ENCODE results near the gene ITGA8.
"Not testable (repeated sequence)": the region's sequence is repeated elsewhere in the genome, so short reads cannot be mapped to it uniquely, and the experiment has no call there.

The ITGA8 gene

GRCh38 chr10:15491856-15492642, 227.7 kb downstream of the ITGA8 start:
- DNase-seq (ENCODE audit: low spot score), result no peak

GRCh38 chr10:15489431-15489830, 230.3 kb downstream of the ITGA8 start:
- DNase-seq (ENCODE audit: low spot score), result no peak

- no peak for DNase-seq (ENCODE audit: low spot score)
Measured at GRCh38 chr10:15487376-15487775, 232.3 kb downstream of the ITGA8 start.

DNA sequence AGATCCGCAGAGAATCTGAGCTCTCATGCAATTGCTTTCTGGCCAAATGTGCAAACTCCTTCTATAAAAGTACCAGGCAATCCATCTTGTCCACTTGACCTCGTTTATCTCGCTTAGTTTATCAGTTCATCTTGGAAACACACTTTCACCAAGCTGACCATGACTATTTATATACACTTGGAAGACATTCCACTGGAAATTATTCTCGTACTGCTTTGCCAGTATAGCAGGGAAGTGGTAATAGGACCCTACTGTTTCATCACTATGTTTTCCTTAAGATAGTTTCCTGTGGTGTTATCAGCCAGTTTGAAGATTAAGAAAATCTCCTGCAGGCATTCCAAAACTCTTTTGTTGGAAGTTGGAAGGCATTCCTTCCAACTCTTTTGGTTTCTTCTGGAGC, 233.3 kb downstream of the ITGA8 start:
- no peak for DNase-seq (ENCODE audit: low spot score)

DNA sequence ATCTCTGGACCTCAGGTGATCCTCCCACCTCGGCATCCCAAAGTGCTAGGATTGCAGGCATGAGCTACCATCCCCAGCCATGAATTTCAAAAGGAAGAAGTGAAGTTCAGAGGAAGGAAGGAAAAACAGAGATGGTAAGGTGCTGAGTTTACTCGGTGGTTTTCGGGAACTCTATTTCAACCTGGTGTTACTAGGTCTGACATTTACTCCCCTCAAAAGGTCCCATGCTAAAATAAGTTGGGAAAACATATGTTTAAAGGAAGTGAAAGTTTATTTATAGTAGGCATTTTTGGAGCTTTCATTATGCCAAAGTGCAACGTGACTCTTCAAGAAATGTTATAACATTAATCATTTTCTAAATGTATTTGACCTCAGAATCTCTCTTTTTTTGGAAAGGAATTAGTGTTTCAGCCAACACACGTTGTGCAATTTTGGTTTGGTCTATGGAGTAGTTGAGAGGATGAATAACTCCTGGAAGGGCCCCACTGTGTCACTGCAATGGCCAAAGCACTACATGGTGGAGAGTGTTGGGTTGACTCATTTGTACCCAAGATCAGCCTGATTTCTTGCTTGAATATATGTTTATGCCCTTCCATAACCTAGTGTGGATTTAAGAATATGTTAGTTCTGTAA, 233.9 kb downstream of the ITGA8 start:
- no peak for DNase-seq (ENCODE audit: low spot score)

- no peak for DNase-seq (ENCODE audit: low spot score)
Measured at GRCh38 chr10:15485027-15485426, 234.7 kb downstream of the ITGA8 start.

DNA sequence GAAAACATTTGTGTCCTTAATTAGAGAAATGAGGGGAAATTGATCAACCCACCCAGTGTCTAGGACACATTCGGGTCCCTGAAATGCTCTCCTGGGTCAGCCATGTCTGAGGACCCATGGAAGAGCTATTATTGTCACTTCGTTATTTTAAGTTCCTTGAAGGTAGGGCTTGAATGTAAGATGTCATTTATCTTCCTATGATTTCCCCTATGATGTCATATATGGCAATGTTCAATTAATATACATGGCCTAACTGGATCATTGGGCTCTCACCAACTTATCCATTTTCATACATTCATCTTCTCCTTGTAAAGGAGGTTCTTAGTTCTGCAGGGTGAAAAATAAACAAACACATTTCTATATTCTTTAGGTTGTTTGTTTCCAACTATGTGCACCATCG, 235.6 kb downstream of the ITGA8 start:
- no peak for DNase-seq (ENCODE audit: low spot score)

- no peak for DNase-seq (ENCODE audit: low spot score)
Measured at GRCh38 chr10:15483215-15484075, 236.3 kb downstream of the ITGA8 start.

GRCh38 chr10:15482156-15482555, 237.6 kb downstream of the ITGA8 start:
- no peak for DNase-seq (ENCODE audit: low spot score)

DNA sequence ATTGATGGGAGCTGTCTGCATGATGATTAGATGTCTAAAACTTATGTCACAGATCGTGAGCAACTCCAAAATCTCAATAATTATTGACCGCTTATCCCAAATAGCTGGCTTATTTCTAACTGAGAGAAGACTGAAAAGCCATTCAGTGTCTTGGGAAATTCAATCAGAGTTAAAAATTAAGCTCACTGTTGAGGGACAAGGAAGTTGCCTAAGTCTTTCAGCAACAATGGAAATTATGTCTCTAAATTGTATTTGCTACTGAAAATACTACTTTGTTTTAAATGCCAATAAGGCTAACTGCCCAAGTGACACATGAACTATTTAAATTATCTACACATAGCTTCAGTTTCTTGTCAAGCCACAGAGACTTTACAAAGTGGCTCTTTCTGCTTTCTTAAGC, 240.8 kb downstream of the ITGA8 start:
- no peak for DNase-seq (ENCODE audit: low spot score)

GRCh38 chr10:15478429-15478828, 241.3 kb downstream of the ITGA8 start:
- no peak for DNase-seq (ENCODE audit: low spot score)

GRCh38 chr10:15476337-15476736, 243.4 kb downstream of the ITGA8 start:
- DNase-seq (ENCODE audit: low spot score), result no peak

GRCh38 chr10:15475439-15475838, 244.3 kb downstream of the ITGA8 start:
- not testable (repeated sequence) for DNase-seq (ENCODE audit: low spot score)

DNA sequence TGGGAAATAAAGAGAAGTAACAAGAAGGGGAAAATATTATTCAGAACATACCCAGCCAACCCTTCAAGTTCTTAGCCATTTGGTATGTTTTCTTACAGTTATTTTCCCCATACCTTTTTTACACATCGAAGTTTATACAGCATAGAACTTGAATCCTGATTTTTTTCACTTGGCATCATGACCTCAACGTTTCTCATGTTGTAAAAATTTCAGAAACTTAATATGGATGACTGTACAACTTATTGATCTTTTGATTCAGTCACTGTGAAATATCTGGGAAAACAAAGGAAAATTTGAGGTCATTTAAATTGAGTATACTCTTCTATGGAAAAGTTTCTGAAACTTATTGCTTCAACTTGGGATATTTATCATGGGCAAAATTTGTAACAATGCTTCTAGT, 245.1 kb downstream of the ITGA8 start:
- no peak for DNase-seq (ENCODE audit: low spot score)

- DNase-seq (ENCODE audit: low spot score), result no peak
Measured at GRCh38 chr10:15473396-15473767, 246.3 kb downstream of the ITGA8 start.

DNA sequence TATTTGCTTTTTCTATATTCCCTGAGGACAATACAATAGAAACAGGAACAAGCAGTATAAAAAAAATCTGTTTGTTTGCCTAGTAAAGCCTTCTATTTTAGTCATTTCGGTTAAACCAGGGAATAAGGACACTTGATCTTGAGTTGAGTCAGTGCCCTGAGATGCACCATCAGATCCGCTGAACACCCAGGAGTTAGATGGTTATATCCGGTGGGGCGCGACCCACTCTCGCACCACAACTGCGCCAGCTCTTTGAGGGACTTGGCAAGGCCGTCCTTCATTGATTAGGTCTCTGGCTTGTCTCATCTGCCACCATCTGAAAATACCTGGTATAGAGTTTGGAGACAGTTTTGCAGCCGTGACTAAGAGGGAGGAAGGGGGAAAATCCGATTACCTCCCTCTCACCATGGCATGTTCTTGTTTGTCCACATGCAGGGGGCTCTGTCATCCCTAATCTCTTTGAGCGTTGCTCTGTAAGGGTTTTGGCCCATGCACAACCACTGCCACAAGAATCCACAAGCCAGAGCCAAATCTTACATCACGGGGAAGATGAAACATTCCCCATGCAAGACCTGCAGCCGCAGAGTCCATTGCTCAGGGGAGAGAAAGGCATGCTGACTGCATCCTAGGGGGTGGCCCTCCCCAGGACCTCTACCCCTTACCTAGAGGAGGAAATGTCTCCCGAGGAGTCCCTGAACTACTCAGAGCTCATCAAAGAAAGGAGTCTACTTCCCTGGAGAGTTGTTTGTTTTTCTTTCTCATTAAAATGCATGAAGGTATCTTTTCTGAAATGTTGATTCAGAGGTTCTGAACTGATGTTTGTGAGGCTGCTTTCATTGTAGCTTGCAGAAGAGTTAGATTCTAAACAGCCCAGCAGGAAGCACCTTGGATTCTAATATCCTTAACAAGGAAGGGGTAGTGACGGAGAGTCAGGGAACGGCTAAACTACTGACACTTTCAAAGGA, 247.0 kb downstream of the ITGA8 start:
- DNase-seq (ENCODE audit: low spot score), result no peak

DNA sequence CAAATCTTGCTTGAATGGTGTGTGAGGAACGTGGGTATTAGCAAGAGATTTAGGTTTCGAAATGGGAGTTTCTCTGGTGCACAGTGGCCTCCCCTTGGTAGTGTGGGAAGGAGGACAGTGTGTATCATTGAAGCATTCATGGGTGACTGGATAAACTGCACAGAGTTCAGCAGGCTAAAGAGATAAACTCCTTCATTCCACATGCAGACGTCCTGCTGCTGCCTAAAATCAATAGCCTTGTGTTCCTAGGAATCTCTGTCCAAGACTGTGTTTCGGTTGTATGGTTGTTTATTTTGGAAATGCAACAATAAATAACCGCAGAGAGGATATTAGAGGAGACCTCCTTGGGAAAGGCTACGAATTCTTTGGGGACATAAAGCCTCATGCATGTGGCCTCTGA, 247.7 kb downstream of the ITGA8 start:
- DNase-seq (ENCODE audit: low spot score), result no peak

GRCh38 chr10:15469111-15469510, 250.6 kb downstream of the ITGA8 start:
- DNase-seq (ENCODE audit: low spot score), result no peak

- DNase-seq (ENCODE audit: low spot score), result no peak
Measured at GRCh38 chr10:15464381-15464780, 255.3 kb downstream of the ITGA8 start.
